Measurements from ENCODE around the gene HS3ST2. TPM values are rescaled to one million over a fixed set of nuclear protein-coding genes. Genes with fewer than 3 reads are reported as not detected.

Gene HS3ST2
- total and polyA plus RNA-seq, 2 experiments from 2014 or later, result 1.4 to 3.2 TPM

DNA sequence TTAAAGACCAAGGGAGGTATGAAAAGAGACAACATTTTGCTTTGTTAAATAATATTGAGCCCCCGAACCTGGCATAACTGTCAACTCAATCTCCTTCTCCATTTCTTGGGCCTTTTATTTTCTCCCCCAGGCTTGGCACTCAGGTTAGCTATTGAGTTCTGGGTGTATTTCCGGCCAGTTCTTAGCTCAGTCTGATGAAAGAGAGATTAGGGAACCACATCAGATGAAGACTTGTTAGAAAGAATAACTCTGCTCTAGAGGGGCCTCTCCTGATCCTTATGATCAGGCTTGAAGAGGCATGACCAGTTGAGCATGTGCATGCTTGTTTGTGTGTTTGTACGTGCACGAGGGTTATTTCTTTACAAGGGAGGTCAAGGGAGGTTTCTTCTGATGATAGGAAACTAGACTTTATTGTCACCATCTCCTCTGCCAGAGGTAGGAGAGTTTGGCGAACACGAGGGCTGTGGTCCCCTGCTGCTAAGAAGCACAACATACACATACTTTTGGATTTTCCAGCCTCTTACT lies 29.2 kb upstream of the HS3ST2 start:
- Histone ChIP-seq H4K20me1 (replicated peaks; ENCODE audit: insufficient read depth) (no peaks in the 10 kb centered on the region), H3K9me2 (ENCODE audit: insufficient read depth) (peaks cover 4% of the 10 kb centered on the region; the same call in 1 of the 2 replicates), H3F3A (replicated peaks; ENCODE audit: low read depth) (no peaks in the 10 kb centered on the region), H3K4me1 (ENCODE audit: insufficient read depth) (peaks cover 13% of the 10 kb centered on the region), H3K4me2 (no peak overlapping the region), H3K4me3 (no peak overlapping the region), H3K27ac (ENCODE audit: low read depth) (no peak overlapping the region), H3K36me3 (ENCODE audit: insufficient read depth) (no peaks in the 10 kb centered on the region), H3K79me2 (replicated peaks; ENCODE audit: insufficient read depth) (no peaks in the 10 kb centered on the region), H3K27me3 (ENCODE audit: insufficient read depth) (no peaks in the 10 kb centered on the region), H2AFZ (no peak overlapping the region)
- Mint-ChIP-seq H3K4me1 (peaks cover 23% of the 10 kb centered on the region), H3K4me3 (no peak overlapping the region), H3K9me3 (no peaks in the 10 kb centered on the region), H3K27me3 (ENCODE audit: insufficient read depth, low read depth, poor library complexity) (peaks cover 6% of the 10 kb centered on the region), H3K27ac (no peak overlapping the region), H3K36me3 (ENCODE audit: low read depth) (no peaks in the 10 kb centered on the region)
- TF ChIP-seq JUNB (IDR thresholded peaks at IDR 0.05; ENCODE audit: unreplicated experiment), result no peak
- TF ChIP-seq POLR2AphosphoS5 (IDR thresholded peaks at IDR 0.05; ENCODE audit: low read depth), result no peak
- no peak for TF ChIP-seq ZNF114 (CRISPR knock-in tag; IDR thresholded peaks at IDR 0.05)
- no peak for TF ChIP-seq EZH2phosphoT487 (IDR thresholded peaks at IDR 0.05; ENCODE audit: unreplicated experiment)
- no peak for ATAC-seq
- DNase-seq (ENCODE audit: low spot score), result no peak

DNA sequence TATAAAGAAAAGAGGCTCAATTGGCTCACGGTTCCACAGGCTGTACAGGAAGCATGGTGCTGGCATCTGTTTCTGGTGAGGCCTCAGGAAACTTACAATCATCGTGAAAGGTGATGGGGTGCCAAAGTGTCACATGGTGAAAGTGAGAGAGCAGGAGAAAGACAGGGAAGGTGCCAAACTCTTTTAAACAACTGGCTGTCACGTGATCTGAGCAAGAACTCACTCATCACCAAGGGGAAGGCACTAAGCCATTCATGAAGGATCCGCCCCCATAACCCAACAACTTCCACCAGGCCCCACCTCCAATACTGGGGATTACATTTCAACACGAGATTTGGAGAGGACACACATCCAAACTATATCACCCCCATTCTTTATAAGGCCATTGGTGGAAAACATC lies 28.4 kb upstream of the HS3ST2 start:
- Histone ChIP-seq H3K4me1 (ENCODE audit: insufficient read depth) (peaks cover 13% of the 10 kb centered on the region), H2AFZ (no peak overlapping the region), H4K20me1 (replicated peaks; ENCODE audit: insufficient read depth) (no peaks in the 10 kb centered on the region), H3K4me2 (no peak overlapping the region), H3K27me3 (ENCODE audit: insufficient read depth) (no peaks in the 10 kb centered on the region), H3K79me2 (replicated peaks; ENCODE audit: insufficient read depth) (no peaks in the 10 kb centered on the region), H3K9me2 (ENCODE audit: insufficient read depth) (peaks cover 4% of the 10 kb centered on the region; the same call in 1 of the 2 replicates), H3K4me3 (no peak overlapping the region), H3K36me3 (ENCODE audit: insufficient read depth) (no peaks in the 10 kb centered on the region), H3K27ac (ENCODE audit: low read depth) (no peak overlapping the region), H3F3A (replicated peaks; ENCODE audit: low read depth) (no peaks in the 10 kb centered on the region)
- no peaks in the 10 kb centered on the region for H3K36me3 Mint-ChIP-seq (ENCODE audit: low read depth)
- peaks cover 23% of the 10 kb centered on the region for H3K4me1 Mint-ChIP-seq
- H3K4me3 Mint-ChIP-seq, result no peak overlapping the region
- peaks cover 6% of the 10 kb centered on the region for H3K27me3 Mint-ChIP-seq (ENCODE audit: insufficient read depth, low read depth, poor library complexity)
- H3K9me3 Mint-ChIP-seq, result no peaks in the 10 kb centered on the region
- ATAC-seq (no peak), DNase-seq (ENCODE audit: low spot score) (no peak)
- no peak overlapping the region for H3K27ac Mint-ChIP-seq
- TF ChIP-seq, protein P1, sequence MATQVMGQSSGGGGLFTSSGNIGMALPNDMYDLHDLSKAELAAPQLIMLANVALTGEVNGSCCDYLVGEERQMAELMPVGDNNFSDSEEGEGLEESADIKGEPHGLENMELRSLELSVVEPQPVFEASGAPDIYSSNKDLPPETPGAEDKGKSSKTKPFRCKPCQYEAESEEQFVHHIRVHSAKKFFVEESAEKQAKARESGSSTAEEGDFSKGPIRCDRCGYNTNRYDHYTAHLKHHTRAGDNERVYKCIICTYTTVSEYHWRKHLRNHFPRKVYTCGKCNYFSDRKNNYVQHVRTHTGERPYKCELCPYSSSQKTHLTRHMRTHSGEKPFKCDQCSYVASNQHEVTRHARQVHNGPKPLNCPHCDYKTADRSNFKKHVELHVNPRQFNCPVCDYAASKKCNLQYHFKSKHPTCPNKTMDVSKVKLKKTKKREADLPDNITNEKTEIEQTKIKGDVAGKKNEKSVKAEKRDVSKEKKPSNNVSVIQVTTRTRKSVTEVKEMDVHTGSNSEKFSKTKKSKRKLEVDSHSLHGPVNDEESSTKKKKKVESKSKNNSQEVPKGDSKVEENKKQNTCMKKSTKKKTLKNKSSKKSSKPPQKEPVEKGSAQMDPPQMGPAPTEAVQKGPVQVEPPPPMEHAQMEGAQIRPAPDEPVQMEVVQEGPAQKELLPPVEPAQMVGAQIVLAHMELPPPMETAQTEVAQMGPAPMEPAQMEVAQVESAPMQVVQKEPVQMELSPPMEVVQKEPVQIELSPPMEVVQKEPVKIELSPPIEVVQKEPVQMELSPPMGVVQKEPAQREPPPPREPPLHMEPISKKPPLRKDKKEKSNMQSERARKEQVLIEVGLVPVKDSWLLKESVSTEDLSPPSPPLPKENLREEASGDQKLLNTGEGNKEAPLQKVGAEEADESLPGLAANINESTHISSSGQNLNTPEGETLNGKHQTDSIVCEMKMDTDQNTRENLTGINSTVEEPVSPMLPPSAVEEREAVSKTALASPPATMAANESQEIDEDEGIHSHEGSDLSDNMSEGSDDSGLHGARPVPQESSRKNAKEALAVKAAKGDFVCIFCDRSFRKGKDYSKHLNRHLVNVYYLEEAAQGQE (IDR thresholded peaks at IDR 0.05; ENCODE audit: unreplicated experiment), result no peak
- TF ChIP-seq EZH2 (IDR thresholded peaks at IDR 0.05; ENCODE audit: low read depth, unreplicated experiment) (no peak), ZNF114 (CRISPR knock-in tag; IDR thresholded peaks at IDR 0.05) (no peak), POLR2AphosphoS5 (IDR thresholded peaks at IDR 0.05; ENCODE audit: low read depth) (no peak), JUNB (IDR thresholded peaks at IDR 0.05; ENCODE audit: unreplicated experiment) (no peak), CREB1 (CRISPR knock-in tag; IDR thresholded peaks at IDR 0.05; ENCODE audit: low read depth) (no peak)
- TF ChIP-seq, protein P2, sequence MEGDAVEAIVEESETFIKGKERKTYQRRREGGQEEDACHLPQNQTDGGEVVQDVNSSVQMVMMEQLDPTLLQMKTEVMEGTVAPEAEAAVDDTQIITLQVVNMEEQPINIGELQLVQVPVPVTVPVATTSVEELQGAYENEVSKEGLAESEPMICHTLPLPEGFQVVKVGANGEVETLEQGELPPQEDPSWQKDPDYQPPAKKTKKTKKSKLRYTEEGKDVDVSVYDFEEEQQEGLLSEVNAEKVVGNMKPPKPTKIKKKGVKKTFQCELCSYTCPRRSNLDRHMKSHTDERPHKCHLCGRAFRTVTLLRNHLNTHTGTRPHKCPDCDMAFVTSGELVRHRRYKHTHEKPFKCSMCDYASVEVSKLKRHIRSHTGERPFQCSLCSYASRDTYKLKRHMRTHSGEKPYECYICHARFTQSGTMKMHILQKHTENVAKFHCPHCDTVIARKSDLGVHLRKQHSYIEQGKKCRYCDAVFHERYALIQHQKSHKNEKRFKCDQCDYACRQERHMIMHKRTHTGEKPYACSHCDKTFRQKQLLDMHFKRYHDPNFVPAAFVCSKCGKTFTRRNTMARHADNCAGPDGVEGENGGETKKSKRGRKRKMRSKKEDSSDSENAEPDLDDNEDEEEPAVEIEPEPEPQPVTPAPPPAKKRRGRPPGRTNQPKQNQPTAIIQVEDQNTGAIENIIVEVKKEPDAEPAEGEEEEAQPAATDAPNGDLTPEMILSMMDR (conservative IDR thresholded peaks at IDR 0.05; ENCODE audit: low read depth in 2 of 2), result no peak
- TF ChIP-seq, protein P3, sequence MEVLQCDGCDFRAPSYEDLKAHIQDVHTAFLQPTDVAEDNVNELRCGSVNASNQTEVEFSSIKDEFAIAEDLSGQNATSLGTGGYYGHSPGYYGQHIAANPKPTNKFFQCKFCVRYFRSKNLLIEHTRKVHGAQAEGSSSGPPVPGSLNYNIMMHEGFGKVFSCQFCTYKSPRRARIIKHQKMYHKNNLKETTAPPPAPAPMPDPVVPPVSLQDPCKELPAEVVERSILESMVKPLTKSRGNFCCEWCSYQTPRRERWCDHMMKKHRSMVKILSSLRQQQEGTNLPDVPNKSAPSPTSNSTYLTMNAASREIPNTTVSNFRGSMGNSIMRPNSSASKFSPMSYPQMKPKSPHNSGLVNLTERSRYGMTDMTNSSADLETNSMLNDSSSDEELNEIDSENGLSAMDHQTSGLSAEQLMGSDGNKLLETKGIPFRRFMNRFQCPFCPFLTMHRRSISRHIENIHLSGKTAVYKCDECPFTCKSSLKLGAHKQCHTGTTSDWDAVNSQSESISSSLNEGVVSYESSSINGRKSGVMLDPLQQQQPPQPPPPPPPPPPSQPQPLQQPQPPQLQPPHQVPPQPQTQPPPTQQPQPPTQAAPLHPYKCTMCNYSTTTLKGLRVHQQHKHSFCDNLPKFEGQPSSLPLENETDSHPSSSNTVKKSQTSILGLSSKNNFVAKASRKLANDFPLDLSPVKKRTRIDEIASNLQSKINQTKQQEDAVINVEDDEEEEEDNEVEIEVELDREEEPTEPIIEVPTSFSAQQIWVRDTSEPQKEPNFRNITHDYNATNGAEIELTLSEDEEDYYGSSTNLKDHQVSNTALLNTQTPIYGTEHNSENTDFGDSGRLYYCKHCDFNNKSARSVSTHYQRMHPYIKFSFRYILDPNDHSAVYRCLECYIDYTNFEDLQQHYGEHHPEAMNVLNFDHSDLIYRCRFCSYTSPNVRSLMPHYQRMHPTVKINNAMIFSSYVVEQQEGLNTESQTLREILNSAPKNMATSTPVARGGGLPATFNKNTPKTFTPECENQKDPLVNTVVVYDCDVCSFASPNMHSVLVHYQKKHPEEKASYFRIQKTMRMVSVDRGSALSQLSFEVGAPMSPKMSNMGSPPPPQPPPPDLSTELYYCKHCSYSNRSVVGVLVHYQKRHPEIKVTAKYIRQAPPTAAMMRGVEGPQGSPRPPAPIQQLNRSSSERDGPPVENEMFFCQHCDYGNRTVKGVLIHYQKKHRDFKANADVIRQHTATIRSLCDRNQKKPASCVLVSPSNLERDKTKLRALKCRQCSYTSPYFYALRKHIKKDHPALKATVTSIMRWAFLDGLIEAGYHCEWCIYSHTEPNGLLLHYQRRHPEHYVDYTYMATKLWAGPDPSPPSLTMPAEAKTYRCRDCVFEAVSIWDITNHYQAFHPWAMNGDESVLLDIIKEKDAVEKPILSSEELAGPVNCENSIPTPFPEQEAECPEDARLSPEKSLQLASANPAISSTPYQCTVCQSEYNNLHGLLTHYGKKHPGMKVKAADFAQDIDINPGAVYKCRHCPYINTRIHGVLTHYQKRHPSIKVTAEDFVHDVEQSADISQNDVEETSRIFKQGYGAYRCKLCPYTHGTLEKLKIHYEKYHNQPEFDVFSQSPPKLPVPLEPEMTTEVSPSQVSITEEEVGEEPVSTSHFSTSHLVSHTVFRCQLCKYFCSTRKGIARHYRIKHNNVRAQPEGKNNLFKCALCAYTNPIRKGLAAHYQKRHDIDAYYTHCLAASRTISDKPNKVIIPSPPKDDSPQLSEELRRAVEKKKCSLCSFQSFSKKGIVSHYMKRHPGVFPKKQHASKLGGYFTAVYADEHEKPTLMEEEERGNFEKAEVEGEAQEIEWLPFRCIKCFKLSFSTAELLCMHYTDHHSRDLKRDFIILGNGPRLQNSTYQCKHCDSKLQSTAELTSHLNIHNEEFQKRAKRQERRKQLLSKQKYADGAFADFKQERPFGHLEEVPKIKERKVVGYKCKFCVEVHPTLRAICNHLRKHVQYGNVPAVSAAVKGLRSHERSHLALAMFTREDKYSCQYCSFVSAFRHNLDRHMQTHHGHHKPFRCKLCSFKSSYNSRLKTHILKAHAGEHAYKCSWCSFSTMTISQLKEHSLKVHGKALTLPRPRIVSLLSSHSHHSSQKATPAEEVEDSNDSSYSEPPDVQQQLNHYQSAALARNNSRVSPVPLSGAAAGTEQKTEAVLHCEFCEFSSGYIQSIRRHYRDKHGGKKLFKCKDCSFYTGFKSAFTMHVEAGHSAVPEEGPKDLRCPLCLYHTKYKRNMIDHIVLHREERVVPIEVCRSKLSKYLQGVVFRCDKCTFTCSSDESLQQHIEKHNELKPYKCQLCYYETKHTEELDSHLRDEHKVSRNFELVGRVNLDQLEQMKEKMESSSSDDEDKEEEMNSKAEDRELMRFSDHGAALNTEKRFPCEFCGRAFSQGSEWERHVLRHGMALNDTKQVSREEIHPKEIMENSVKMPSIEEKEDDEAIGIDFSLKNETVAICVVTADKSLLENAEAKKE (CRISPR knock-in tag; IDR thresholded peaks at IDR 0.05), result no peak

Data from GM23338 (cell line).